ENCODE data around the gene SNAP23. TPM values are rescaled to one million over a fixed set of nuclear protein-coding genes. Genes with fewer than 3 reads are reported as not detected.

Gene SNAP23
- total and polyA plus RNA-seq, 5 donors from 2014 or later = 54.0 to 86.5 (median 70.0) TPM

- no peak overlapping the region for H3K27ac ChIP-seq (ENCODE audit: insufficient read depth, low read length, poor library complexity, severe bottlenecking)
- Mint-ChIP-seq H3K4me3 (no peak overlapping the region), H3K27me3 (no peaks in the 10 kb centered on the region), H3K4me1 (peaks cover 14 to 28% (median 20%) of the 10 kb centered on the region in 4 donors), H3K36me3 (peaks cover 23% of the 10 kb centered on the region), H3K9me3 (peaks cover 0 to 3% (median 0%) of the 10 kb centered on the region in 7 donors), H3K27ac (peak overlapping the region in 1 of 3 donors; percentile 40)
- no peaks in the 10 kb centered on the region for H3K4me1 ChIP-seq (ENCODE audit: control insufficient read depth, insufficient read depth, low read length, poor library complexity, severe bottlenecking)
- H3K4me3 ChIP-seq (ENCODE audit: low read depth, low read length) = no peak overlapping the region
- ATAC-seq (ENCODE audit: low read depth in 2 of 2) (no peak), DNase-seq (no peak)
- no peaks in the 10 kb centered on the region for H3K27me3 ChIP-seq (ENCODE audit: control insufficient read depth, insufficient read depth, low read length)
- no peaks in the 10 kb centered on the region for H3K9me3 ChIP-seq (ENCODE audit: control insufficient read depth in 2 of 2, low read length in 2 of 2)
- peaks cover 6% of the 10 kb centered on the region for H3K36me3 ChIP-seq (ENCODE audit: control insufficient read depth, insufficient read depth, low read length)
These were observed 11.8 kb upstream of the SNAP23 start for GRCh38 chr15:42483677-42484076.

- peaks cover 41% of the 10 kb centered on the region for H3K4me1 ChIP-seq (ENCODE audit: control insufficient read depth, insufficient read depth, low read length, poor library complexity, severe bottlenecking)
- H3K27me3 Mint-ChIP-seq = no peaks in the 10 kb centered on the region
- peaks cover 23 to 59% (median 42%) of the 10 kb centered on the region in 4 donors for H3K4me1 Mint-ChIP-seq
These were observed 5.2 kb upstream of the SNAP23 start for GRCh38 chr15:42490291-42490670.

GRCh38 chr15:42490671-42491538, 4.5 kb upstream of the SNAP23 start, which contains the start of gene ZNF106:
ZNF106 (minus strand) TSS chr15:42491141; CDS start chr15:42472289, 18,852 bp downstream.
- no peaks in the 10 kb centered on the region for H3K27me3 Mint-ChIP-seq
- Histone ChIP-seq H3K27ac (ENCODE audit: insufficient read depth, low read length, poor library complexity, severe bottlenecking) (peak within 1 kb of the TSS; percentile 90), H3K27me3 (ENCODE audit: control insufficient read depth, insufficient read depth, low read length) (no peaks in the 10 kb centered on the region), H3K4me3 (ENCODE audit: low read depth, low read length) (peak within 1 kb of the TSS; percentile 99), H3K4me1 (ENCODE audit: control insufficient read depth, insufficient read depth, low read length, poor library complexity, severe bottlenecking) (peaks cover 45% of the 10 kb centered on the region), H3K9me3 (ENCODE audit: control insufficient read depth in 2 of 2, low read length in 2 of 2) (no peaks in the 10 kb centered on the region), H3K36me3 (ENCODE audit: control insufficient read depth, insufficient read depth, low read length) (no peaks in the 10 kb centered on the region)
- peaks cover 11% of the 10 kb centered on the region for H3K36me3 Mint-ChIP-seq
- ATAC-seq (ENCODE audit: low read depth in 2 of 2) = peak; percentile 71 to 75
- H3K9me3 Mint-ChIP-seq = peaks cover 0 to 1% (median 0%) of the 10 kb centered on the region in 7 donors
- H3K4me3 Mint-ChIP-seq = peak within 1 kb of the TSS; percentile 97 to 99 (median 98)
- peak; percentile 83 to 93 (median 92) for DNase-seq
- peak within 1 kb of the TSS; percentile 98 to 100 (median 99) for H3K27ac Mint-ChIP-seq
- peaks cover 24 to 63% (median 45%) of the 10 kb centered on the region in 4 donors for H3K4me1 Mint-ChIP-seq

More at GRCh38 chr15:42490291-42490670, 5.2 kb upstream of the SNAP23 start:
- H3K36me3 Mint-ChIP-seq = peaks cover 8% of the 10 kb centered on the region
- peak overlapping the region; percentile 98 to 100 (median 99) for H3K27ac Mint-ChIP-seq
- no peaks in the 10 kb centered on the region for H3K27me3 ChIP-seq (ENCODE audit: control insufficient read depth, insufficient read depth, low read length)
- H3K27ac ChIP-seq (ENCODE audit: insufficient read depth, low read length, poor library complexity, severe bottlenecking) = peak overlapping the region; percentile 90
- H3K36me3 ChIP-seq (ENCODE audit: control insufficient read depth, insufficient read depth, low read length) = no peaks in the 10 kb centered on the region
- H3K9me3 Mint-ChIP-seq = peaks cover 0 to 1% (median 0%) of the 10 kb centered on the region in 7 donors
- no peak for ATAC-seq (ENCODE audit: low read depth in 2 of 2)
- H3K4me3 Mint-ChIP-seq = peak overlapping the region; percentile 97 to 99 (median 98)
- H3K9me3 ChIP-seq (ENCODE audit: control insufficient read depth in 2 of 2, low read length in 2 of 2) = no peaks in the 10 kb centered on the region
- DNase-seq = peak in 2 of 3 donors; percentile 29 to 39
- H3K4me3 ChIP-seq (ENCODE audit: low read depth, low read length) = peak overlapping the region; percentile 99

GRCh38 chr15:42491539-42492225, 3.8 kb upstream of the SNAP23 start:
- H3K4me1 ChIP-seq (ENCODE audit: control insufficient read depth, insufficient read depth, low read length, poor library complexity, severe bottlenecking) = peaks cover 53% of the 10 kb centered on the region
- peaks cover 0 to 1% (median 0%) of the 10 kb centered on the region in 7 donors for H3K9me3 Mint-ChIP-seq
- H3K36me3 Mint-ChIP-seq = peaks cover 11% of the 10 kb centered on the region
- no peaks in the 10 kb centered on the region for H3K36me3 ChIP-seq (ENCODE audit: control insufficient read depth, insufficient read depth, low read length)
- DNase-seq = no peak
- H3K27me3 Mint-ChIP-seq = no peaks in the 10 kb centered on the region
- no peak for ATAC-seq (ENCODE audit: low read depth in 2 of 2)
- peaks cover 29 to 71% (median 46%) of the 10 kb centered on the region in 4 donors for H3K4me1 Mint-ChIP-seq
- peak overlapping the region; percentile 90 for H3K27ac ChIP-seq (ENCODE audit: insufficient read depth, low read length, poor library complexity, severe bottlenecking)
- H3K27me3 ChIP-seq (ENCODE audit: control insufficient read depth, insufficient read depth, low read length) = no peaks in the 10 kb centered on the region
- peak overlapping the region; percentile 97 to 99 (median 98) for H3K4me3 Mint-ChIP-seq
- peak overlapping the region; percentile 99 for H3K4me3 ChIP-seq (ENCODE audit: low read depth, low read length)
- H3K27ac Mint-ChIP-seq = peak overlapping the region; percentile 98 to 100 (median 99)
- no peaks in the 10 kb centered on the region for H3K9me3 ChIP-seq (ENCODE audit: control insufficient read depth in 2 of 2, low read length in 2 of 2)

GRCh38 chr15:42493679-42494078, 1.8 kb upstream of the SNAP23 start:
- no peaks in the 10 kb centered on the region for H3K36me3 ChIP-seq (ENCODE audit: control insufficient read depth, insufficient read depth, low read length)
- peak overlapping the region; percentile 43 for H3K4me3 ChIP-seq (ENCODE audit: low read depth, low read length)
- DNase-seq (no peak), ATAC-seq (ENCODE audit: low read depth in 2 of 2) (no peak)
- peaks cover 56% of the 10 kb centered on the region for H3K4me1 ChIP-seq (ENCODE audit: control insufficient read depth, insufficient read depth, low read length, poor library complexity, severe bottlenecking)
- no peak overlapping the region for H3K27ac ChIP-seq (ENCODE audit: insufficient read depth, low read length, poor library complexity, severe bottlenecking)
- no peaks in the 10 kb centered on the region for H3K9me3 ChIP-seq (ENCODE audit: control insufficient read depth in 2 of 2, low read length in 2 of 2)
- H3K9me3 Mint-ChIP-seq = peaks cover 0 to 1% (median 0%) of the 10 kb centered on the region in 7 donors
- peak overlapping the region; percentile 81 to 98 (median 94) for H3K4me3 Mint-ChIP-seq
- peaks cover 26 to 76% (median 44%) of the 10 kb centered on the region in 4 donors for H3K4me1 Mint-ChIP-seq
- H3K27me3 ChIP-seq (ENCODE audit: control insufficient read depth, insufficient read depth, low read length) = no peaks in the 10 kb centered on the region
- peak overlapping the region; percentile 39 to 83 (median 83) for H3K27ac Mint-ChIP-seq
- H3K36me3 Mint-ChIP-seq = peaks cover 6% of the 10 kb centered on the region
- H3K27me3 Mint-ChIP-seq = no peaks in the 10 kb centered on the region

GRCh38 chr15:42494998-42495360, 455 bp upstream of the SNAP23 start:
- no peaks in the 10 kb centered on the region for H3K36me3 ChIP-seq (ENCODE audit: control insufficient read depth, insufficient read depth, low read length)
- peaks cover 0 to 1% (median 0%) of the 10 kb centered on the region in 7 donors for H3K9me3 Mint-ChIP-seq
- ATAC-seq (ENCODE audit: low read depth in 2 of 2) (no peak), DNase-seq (peak in 1 of 3 donors; percentile 18)
- peak overlapping the region; percentile 94 to 98 (median 96) for H3K4me3 Mint-ChIP-seq
- H3K27ac Mint-ChIP-seq = peak overlapping the region; percentile 96 to 99 (median 97)
- H3K36me3 Mint-ChIP-seq = peaks cover 6% of the 10 kb centered on the region
- peaks cover 27 to 77% (median 47%) of the 10 kb centered on the region in 4 donors for H3K4me1 Mint-ChIP-seq
- H3K27me3 ChIP-seq (ENCODE audit: control insufficient read depth, insufficient read depth, low read length) = no peaks in the 10 kb centered on the region
- peak overlapping the region; percentile 74 for H3K27ac ChIP-seq (ENCODE audit: insufficient read depth, low read length, poor library complexity, severe bottlenecking)
- peak overlapping the region; percentile 91 for H3K4me3 ChIP-seq (ENCODE audit: low read depth, low read length)
- no peaks in the 10 kb centered on the region for H3K27me3 Mint-ChIP-seq
- H3K4me1 ChIP-seq (ENCODE audit: control insufficient read depth, insufficient read depth, low read length, poor library complexity, severe bottlenecking) = peaks cover 45% of the 10 kb centered on the region
- no peaks in the 10 kb centered on the region for H3K9me3 ChIP-seq (ENCODE audit: control insufficient read depth in 2 of 2, low read length in 2 of 2)

GRCh38 chr15:42498212-42499068, 3.0 kb downstream of the SNAP23 start:
- Mint-ChIP-seq H3K4me3 (peak overlapping the region; percentile 32 to 81 (median 61)), H3K36me3 (peaks cover 6% of the 10 kb centered on the region), H3K27ac (peak overlapping the region; percentile 17 to 42 (median 36)), H3K4me1 (peaks cover 22 to 76% (median 51%) of the 10 kb centered on the region in 4 donors), H3K9me3 (peaks cover 0 to 1% (median 0%) of the 10 kb centered on the region in 7 donors), H3K27me3 (no peaks in the 10 kb centered on the region)
- no peak overlapping the region for H3K4me3 ChIP-seq (ENCODE audit: low read depth, low read length)
- H3K4me1 ChIP-seq (ENCODE audit: control insufficient read depth, insufficient read depth, low read length, poor library complexity, severe bottlenecking) = peaks cover 25% of the 10 kb centered on the region
- ATAC-seq (ENCODE audit: low read depth in 2 of 2) = no peak
- no peaks in the 10 kb centered on the region for H3K27me3 ChIP-seq (ENCODE audit: control insufficient read depth, insufficient read depth, low read length)
- H3K27ac ChIP-seq (ENCODE audit: insufficient read depth, low read length, poor library complexity, severe bottlenecking) = no peak overlapping the region
- peaks cover 2% of the 10 kb centered on the region for H3K36me3 ChIP-seq (ENCODE audit: control insufficient read depth, insufficient read depth, low read length)
- H3K9me3 ChIP-seq (ENCODE audit: control insufficient read depth in 2 of 2, low read length in 2 of 2) = no peaks in the 10 kb centered on the region
- no peak for DNase-seq
